Stimulated activated memory B cell treated with anti-CD40 and anti-IgM and Interleukin-4, amounts not matched to agents 10 μg/mL and 1 μg/mL and 100 μg/mL, for 72 hours (primary cell): ENCODE results near the gene DSN1.
A peak's percentile ranks its signal among the peaks of the same experiment; 100 is the strongest.

Experiments used
- ATAC-seq: fragments of 150-1000 bp; cut with Tn5 transposase; 2 replicates; pipeline ENCODE4 v1.10.0; 2021
- H3K27ac Mint-ChIP-seq: one replicate; pipeline ENCODE4 v1.8.0; 2022; ENCODE audit warnings: mild to moderate bottlenecking, mixed read lengths
- H3K27me3 Mint-ChIP-seq: one replicate; pipeline ENCODE4 v1.8.0; 2022; ENCODE audit warnings: mixed read lengths
- H3K36me3 Mint-ChIP-seq: one replicate; pipeline ENCODE4 v1.8.0; 2022; ENCODE audit warnings: mixed read lengths
- H3K4me1 Mint-ChIP-seq: one replicate; pipeline ENCODE4 v1.8.0; 2022; ENCODE audit warnings: mixed read lengths
- H3K4me3 Mint-ChIP-seq: one replicate; pipeline ENCODE4 v1.8.0; 2022; ENCODE audit warnings: mild to moderate bottlenecking, moderate library complexity, mixed read lengths
- H3K9me3 Mint-ChIP-seq: one replicate; pipeline ENCODE4 v1.8.0; 2022; ENCODE audit warnings: mixed read lengths

DSN1 gene

DNA sequence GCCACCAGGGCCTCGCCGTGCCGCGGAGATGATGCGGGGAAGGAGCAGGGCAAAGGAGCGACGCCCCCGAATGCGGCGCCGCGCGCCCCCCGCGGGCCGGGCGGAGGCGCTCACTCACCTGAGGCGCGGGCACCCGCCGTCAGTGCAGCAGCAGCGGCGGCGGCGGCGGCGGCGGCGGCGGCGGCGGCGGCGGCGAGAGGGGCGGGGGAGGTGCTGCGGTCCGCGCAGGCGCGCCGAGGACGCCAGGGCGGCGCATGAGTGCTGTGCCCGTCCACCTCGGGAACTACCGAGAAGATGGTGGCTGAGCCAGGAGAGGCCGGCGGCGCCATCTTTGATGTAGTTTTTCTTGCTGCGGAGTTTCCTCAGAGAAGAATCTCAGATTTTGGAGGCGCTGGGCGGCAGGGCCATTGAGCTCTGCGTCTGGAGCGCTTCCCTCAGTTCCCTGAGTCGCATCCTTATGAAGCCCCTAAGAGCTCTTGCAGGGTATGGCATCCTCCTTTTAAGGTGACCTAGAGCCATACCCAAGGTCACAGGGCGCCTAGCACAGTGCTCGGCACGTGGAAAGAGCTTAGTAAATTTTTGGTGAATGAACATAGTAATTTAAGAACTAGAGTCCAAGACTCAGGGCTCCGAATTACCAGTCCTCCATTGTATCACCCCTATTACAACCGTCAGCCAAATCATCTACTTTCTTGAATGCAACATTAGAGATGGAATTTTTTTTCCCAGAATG is 27.5 kb downstream of the DSN1 start, which contains the start of gene NDRG3:
TSS of gene NDRG3 (minus strand) at position 164 of the 733 bp plus-strand sequence. CDS start 24,355 bp downstream, outside the sequence.
- Mint-ChIP-seq H3K27me3 (no peaks in the 10 kb centered on the region), H3K4me1 (peaks cover 34% of the 10 kb centered on the region), H3K27ac (peak within 1 kb of the TSS; percentile 90), H3K4me3 (peak within 1 kb of the TSS; percentile 87), H3K36me3 (no peaks in the 10 kb centered on the region), H3K9me3 (no peaks in the 10 kb centered on the region)
- peak; percentile 99 for ATAC-seq

DNA sequence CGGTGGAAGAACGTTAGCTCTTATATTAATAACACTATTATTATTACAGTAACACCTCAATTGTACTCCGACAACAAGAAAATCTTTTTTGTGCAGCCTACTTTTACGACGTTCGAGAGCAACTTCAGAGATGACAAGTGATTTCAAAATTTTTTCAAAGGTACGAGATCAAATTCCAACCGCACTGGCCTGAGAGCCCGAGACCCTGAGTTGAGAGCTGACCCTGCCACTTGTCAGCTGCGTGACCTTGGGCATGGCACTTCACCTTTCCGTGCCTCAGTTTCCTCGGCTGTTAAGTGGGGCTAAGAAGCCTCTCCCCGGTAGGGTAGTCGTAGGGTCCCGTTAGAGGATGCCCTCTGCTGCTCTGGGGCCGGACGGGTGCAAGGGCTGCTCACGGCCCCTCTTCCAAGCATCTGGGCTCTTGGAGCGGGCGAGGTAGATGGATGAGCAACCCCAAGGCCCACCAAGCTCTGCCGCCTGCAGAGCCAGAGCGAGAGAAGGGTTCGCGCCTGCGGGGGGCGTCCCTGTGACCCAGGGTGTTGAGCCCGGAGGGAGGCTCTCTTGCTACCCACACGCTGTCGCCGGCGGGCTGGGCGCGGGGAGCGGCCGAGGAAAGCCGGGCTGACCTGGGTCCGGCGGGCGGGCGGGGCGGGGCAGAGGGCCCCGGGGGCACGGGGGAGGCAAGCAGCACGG is 28.2 kb downstream of the DSN1 start:
- Mint-ChIP-seq H3K27ac (peak overlapping the region; percentile 90), H3K27me3 (no peaks in the 10 kb centered on the region), H3K9me3 (no peaks in the 10 kb centered on the region), H3K4me3 (peak overlapping the region; percentile 87), H3K4me1 (peaks cover 34% of the 10 kb centered on the region), H3K36me3 (no peaks in the 10 kb centered on the region)
- ATAC-seq = peak; percentile 73

DNA sequence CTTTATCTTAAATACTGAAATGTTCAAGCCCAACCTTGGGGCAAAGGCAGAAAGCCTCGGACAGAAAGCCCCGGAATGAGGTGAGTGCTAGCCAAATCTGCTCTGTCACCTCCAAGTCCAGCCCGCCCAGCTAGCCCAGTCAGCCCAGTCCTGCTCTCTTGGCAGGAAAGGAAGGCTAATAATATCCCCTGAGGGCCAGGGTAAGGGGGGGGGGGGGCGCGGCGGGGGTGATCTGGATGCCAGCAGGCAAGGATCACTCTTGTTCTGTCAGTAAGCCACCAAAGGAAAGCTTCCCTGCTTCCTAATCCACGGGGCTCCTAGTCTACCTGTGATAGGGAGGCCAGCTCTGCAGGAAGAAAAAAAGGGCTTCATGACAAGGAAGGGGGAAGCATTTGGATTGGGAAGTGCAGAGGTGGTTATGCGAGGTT is 28.8 kb downstream of the DSN1 start:
- no peaks in the 10 kb centered on the region for H3K27me3 Mint-ChIP-seq
- H3K27ac Mint-ChIP-seq = peak overlapping the region; percentile 90
- H3K9me3 Mint-ChIP-seq = no peaks in the 10 kb centered on the region
- peaks cover 34% of the 10 kb centered on the region for H3K4me1 Mint-ChIP-seq
- ATAC-seq = no peak
- H3K36me3 Mint-ChIP-seq = no peaks in the 10 kb centered on the region
- H3K4me3 Mint-ChIP-seq = peak overlapping the region; percentile 87

DNA sequence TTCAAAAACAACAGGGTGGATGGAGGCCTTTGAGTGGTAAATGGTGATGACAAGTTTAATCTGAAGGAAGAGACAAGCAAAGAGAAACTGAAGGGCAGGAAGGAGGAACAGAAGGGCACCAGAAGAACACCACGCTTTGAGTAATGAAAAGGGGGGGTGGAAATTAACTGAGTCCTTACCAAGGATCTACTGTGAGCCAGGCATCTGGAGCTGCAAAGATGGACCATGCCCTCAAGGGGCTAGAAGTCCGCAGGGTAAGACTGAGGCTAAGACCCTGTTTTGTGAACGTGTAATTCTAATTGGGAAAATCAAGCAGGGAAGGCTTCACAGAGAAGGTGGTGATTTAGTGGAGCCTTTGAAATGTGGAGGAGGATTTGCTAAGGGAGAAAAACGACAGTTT is 29.3 kb downstream of the DSN1 start:
- peaks cover 34% of the 10 kb centered on the region for H3K4me1 Mint-ChIP-seq
- no peaks in the 10 kb centered on the region for H3K9me3 Mint-ChIP-seq
- no peaks in the 10 kb centered on the region for H3K27me3 Mint-ChIP-seq
- H3K4me3 Mint-ChIP-seq = peak overlapping the region; percentile 61
- ATAC-seq = no peak
- no peak overlapping the region for H3K27ac Mint-ChIP-seq
- no peaks in the 10 kb centered on the region for H3K36me3 Mint-ChIP-seq

DNA sequence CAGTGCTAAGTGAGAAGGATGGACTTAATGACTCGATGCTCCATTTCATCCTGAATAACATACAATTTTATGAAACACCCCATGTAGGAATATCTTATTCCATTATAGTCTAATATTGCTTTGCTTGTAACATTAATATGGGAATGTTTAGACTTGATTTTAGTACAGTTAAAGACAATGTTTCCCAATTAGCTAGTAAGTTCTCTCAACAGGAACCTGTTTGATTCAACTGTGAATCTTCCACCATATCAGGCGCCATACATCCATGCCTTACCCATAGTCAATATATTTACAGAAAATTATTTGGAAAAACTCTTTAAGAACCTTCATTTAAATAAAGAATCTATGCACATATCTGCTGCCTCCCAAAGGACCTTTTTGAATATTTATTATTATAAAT is 31.0 kb downstream of the DSN1 start:
- no peak for ATAC-seq
- Mint-ChIP-seq H3K9me3 (no peaks in the 10 kb centered on the region), H3K4me1 (peaks cover 34% of the 10 kb centered on the region), H3K36me3 (no peaks in the 10 kb centered on the region), H3K27me3 (no peaks in the 10 kb centered on the region), H3K4me3 (no peak overlapping the region), H3K27ac (peak overlapping the region; percentile 21)

DNA sequence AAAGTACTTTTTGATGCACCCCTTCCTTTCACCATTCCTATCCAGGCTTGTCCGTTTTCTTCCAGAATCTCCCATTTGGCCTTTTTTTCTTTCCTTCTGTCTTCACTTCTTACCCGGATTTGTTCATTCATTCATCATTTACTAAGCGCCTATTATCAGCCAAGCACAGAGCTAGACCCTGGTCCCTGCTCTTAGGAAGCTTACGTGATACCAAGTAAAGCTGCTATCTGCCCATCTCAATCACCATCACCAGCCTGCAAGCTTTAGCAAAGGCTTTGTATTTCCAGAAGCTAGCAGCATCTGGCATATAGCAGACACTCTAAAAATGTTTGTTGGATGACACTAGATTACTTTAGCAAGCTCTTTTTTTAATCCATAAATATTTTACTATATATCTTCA is 32.5 kb downstream of the DSN1 start:
- Mint-ChIP-seq H3K36me3 (no peaks in the 10 kb centered on the region), H3K4me3 (no peak overlapping the region), H3K27me3 (no peaks in the 10 kb centered on the region), H3K4me1 (peaks cover 26% of the 10 kb centered on the region), H3K9me3 (no peaks in the 10 kb centered on the region), H3K27ac (no peak overlapping the region)
- ATAC-seq = no peak

DNA sequence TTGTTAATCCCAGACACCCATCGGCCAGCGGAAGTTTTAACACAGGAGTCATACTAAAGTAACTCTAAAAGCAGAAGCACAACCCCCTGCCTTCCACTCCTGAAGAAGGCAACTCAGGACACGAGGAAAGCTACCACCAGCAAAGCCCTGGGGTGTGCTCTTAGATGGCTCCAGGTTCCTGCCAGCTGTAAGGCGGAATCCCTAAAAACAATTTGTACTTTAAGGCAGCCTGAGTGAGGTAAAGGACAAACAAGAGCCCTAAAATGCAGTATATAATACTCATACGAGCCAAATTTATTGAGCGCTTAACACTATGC is 36.4 kb downstream of the DSN1 start:
- Mint-ChIP-seq H3K4me1 (peaks cover 24% of the 10 kb centered on the region), H3K9me3 (no peaks in the 10 kb centered on the region)

DNA sequence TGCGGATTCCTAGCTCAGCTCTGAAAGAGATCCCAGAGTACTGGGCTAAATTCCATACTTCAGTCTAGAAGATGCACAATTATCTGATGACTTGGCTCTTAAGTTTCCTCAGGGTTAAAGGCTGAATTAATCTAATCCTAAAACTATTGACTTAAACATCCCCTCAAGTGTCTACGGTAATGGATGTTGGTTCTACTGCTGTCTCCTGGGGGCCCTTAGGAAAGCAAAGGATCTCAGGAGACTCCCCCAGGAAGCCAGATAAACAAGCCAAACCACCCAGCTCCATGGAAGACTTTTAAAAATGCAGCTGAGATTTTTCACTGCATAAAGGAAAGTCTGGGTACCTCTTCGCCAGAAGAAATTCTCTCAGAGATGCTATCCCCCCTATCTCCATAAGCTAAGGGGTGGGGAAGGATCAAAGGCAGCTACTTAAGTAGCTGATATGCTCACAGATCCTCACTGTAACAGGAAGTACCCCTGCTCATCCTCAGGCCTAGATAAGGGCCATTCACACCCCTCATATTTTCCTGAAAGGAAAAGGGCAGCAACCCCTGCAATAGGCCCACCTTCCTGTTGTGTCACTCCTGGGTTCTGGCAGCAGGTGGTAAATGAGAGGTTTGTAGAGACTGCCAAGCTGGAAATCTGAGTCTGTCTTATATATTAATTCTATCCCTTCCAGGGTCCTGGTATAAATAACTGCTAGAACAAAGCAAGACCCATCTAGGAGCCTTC is 36.9 kb downstream of the DSN1 start:
- ATAC-seq = no peak
- Mint-ChIP-seq H3K27ac (no peak overlapping the region), H3K4me3 (no peak overlapping the region), H3K9me3 (no peaks in the 10 kb centered on the region), H3K27me3 (no peaks in the 10 kb centered on the region), H3K36me3 (no peaks in the 10 kb centered on the region), H3K4me1 (peaks cover 19% of the 10 kb centered on the region)

More for the DNA sequence above, 36.4 kb downstream of the DSN1 start:
- Mint-ChIP-seq H3K36me3 (no peaks in the 10 kb centered on the region), H3K27ac (no peak overlapping the region), H3K27me3 (no peaks in the 10 kb centered on the region), H3K4me3 (no peak overlapping the region)
- no peak for ATAC-seq

DNA sequence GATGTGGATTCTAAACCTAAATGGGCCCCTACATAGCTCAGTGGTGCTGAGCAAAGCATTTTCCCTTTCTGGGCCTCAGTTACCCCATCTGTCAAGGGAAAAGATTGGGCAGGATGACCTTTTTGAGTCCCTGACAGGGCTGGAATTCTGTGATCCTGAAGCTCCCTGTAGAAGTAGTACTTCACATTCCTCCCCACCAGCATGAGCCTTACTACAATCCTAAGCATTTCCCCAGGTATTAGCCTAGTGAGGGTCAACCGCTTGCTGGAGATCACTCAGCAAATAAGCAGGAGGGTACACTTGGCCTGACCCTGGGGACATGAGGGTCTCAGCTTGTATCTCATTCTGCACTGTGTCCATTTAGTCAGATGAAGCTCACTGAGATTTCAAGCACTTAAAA is 41.1 kb downstream of the DSN1 start:
- Mint-ChIP-seq H3K4me1 (peaks cover 23% of the 10 kb centered on the region), H3K9me3 (no peaks in the 10 kb centered on the region), H3K36me3 (peaks cover 4% of the 10 kb centered on the region), H3K27ac (no peak overlapping the region), H3K4me3 (no peak overlapping the region), H3K27me3 (no peaks in the 10 kb centered on the region)
- no peak for ATAC-seq

DNA sequence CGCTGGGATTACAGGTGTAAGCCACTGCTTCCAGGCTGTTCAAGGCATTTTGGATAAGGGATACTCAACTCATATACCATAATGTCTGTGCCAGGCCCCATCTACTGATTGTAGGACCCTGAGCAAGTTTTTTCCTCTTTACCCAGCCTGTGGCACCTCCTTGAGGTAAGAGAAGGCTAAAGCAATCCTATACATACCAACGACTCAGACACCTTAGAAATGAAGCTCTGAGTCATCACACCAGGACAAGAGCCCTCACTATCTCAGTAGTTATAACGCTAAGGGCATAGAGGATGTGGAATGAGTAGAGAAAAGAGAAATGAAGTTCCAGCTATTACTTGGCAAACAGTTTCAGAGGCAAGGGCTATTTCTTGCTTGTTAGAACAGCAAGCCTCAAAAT is 44.6 kb downstream of the DSN1 start:
- Mint-ChIP-seq H3K4me1 (peaks cover 13% of the 10 kb centered on the region), H3K9me3 (no peaks in the 10 kb centered on the region), H3K27ac (no peak overlapping the region), H3K4me3 (no peak overlapping the region), H3K27me3 (no peaks in the 10 kb centered on the region), H3K36me3 (peaks cover 4% of the 10 kb centered on the region)
- peak; percentile 53 for ATAC-seq

DNA sequence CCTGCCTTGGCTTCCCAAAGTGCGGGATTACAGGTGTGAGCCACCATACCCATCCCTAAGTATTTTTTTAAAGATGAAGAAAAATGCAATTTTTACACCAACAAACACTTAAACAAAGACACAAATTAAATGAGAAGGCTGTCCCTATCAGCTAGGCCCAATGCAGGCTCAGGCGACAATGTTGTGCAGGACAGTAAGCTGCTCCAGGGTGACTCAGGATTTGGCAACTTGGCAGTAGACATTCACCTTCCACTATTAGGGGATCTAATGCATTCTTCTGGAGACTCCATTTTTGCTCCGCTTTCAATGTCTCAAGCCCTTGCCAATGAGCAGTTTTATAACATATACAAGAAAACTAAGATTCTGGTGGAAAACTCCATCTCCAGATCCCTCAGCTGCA is 47.4 kb downstream of the DSN1 start:
- Mint-ChIP-seq H3K4me3 (no peak overlapping the region), H3K36me3 (peaks cover 4% of the 10 kb centered on the region), H3K27me3 (no peaks in the 10 kb centered on the region), H3K9me3 (no peaks in the 10 kb centered on the region), H3K27ac (no peak overlapping the region), H3K4me1 (peaks cover 5% of the 10 kb centered on the region)
- no peak for ATAC-seq

DNA sequence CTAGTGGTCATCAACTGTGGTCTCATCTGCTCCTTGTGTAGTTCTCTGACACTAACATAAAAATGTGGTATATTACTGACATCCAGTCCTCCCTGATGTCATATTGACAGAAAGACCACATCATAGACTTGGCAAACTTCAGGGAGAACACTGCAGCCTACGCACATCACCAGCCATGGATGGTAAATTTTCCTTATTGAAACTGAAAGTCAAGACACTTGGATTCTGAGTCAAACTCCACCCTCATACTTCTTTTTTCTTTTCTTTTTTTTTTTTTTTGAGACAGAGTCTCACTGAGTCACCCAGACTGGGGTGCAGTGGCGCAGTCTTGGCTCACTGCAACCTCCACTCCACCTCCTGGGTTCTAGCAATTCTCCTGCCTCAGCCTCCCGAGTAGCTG is 53.1 kb downstream of the DSN1 start:
- H3K27ac Mint-ChIP-seq = no peak overlapping the region
- no peak for ATAC-seq
- H3K4me3 Mint-ChIP-seq = no peak overlapping the region
- peaks cover 16% of the 10 kb centered on the region for H3K36me3 Mint-ChIP-seq
- H3K27me3 Mint-ChIP-seq = no peaks in the 10 kb centered on the region
- no peaks in the 10 kb centered on the region for H3K4me1 Mint-ChIP-seq
- H3K9me3 Mint-ChIP-seq = no peaks in the 10 kb centered on the region

DNA sequence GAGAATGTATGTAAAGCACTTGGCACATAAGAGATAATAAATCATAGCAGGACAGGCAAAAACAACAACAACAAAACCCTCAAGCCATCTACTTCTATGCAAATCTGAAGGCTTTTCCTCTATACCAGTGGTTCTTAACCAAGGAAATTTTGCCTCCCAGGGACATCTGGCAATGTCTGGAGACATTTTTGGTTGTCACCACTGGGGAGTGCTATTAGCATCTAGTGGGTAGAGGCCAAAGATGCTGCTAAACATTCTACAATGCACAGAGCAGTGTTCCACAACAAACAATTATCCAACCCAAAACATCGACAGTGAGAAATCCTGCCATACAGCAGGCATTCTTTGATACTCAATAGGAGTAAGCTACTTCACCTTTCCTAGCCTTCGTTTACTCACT is 55.9 kb downstream of the DSN1 start:
- H3K4me3 Mint-ChIP-seq = no peak overlapping the region
- ATAC-seq = no peak
- no peaks in the 10 kb centered on the region for H3K27me3 Mint-ChIP-seq
- peaks cover 16% of the 10 kb centered on the region for H3K36me3 Mint-ChIP-seq
- H3K4me1 Mint-ChIP-seq = no peaks in the 10 kb centered on the region
- H3K9me3 Mint-ChIP-seq = no peaks in the 10 kb centered on the region
- H3K27ac Mint-ChIP-seq = no peak overlapping the region

DNA sequence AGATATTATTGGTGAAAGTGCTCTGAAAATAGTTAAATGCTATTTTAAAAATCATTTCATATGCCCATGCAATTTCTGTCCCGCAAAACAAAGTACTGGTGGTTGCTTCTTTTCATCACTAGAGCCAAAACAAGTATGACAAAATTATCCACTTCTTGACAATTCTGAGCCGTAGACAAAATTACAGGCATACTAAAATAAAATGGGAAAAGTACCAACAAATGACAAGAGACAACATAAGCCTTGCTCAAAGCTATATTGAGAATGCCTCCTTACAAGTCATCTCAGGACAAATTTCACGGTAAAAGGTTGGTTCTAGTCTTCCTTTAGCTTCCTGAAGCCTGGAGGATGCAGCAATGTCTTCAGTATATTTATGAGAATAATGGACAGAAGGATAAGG is 56.5 kb downstream of the DSN1 start:
- H3K27ac Mint-ChIP-seq = no peak overlapping the region
- peaks cover 16% of the 10 kb centered on the region for H3K36me3 Mint-ChIP-seq
- no peak overlapping the region for H3K4me3 Mint-ChIP-seq
- H3K27me3 Mint-ChIP-seq = no peaks in the 10 kb centered on the region
- H3K9me3 Mint-ChIP-seq = no peaks in the 10 kb centered on the region
- no peak for ATAC-seq
- H3K4me1 Mint-ChIP-seq = no peaks in the 10 kb centered on the region

DNA sequence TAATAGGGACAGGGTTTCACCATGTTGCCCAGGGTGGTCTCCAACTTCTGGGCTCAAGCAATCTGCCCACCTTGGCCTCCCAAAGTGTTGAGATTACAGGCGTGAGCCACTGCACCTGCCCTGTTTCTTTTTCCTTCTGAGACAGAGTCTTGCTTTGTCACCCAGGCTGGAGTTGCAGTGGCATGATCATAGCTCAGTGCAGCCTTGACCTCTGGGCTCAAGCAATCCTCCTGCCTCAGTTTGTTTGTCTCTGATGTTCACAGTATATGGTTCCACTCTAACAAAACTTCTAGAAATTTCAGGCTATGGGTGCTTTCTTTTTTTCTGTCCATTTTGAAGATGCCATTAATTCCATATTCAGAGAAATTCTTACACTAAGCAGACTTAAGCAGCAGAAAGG is 60.8 kb downstream of the DSN1 start:
- Mint-ChIP-seq H3K4me1 (no peaks in the 10 kb centered on the region), H3K4me3 (no peak overlapping the region), H3K36me3 (no peaks in the 10 kb centered on the region), H3K27ac (no peak overlapping the region), H3K9me3 (no peaks in the 10 kb centered on the region), H3K27me3 (no peaks in the 10 kb centered on the region)
- no peak for ATAC-seq

DNA sequence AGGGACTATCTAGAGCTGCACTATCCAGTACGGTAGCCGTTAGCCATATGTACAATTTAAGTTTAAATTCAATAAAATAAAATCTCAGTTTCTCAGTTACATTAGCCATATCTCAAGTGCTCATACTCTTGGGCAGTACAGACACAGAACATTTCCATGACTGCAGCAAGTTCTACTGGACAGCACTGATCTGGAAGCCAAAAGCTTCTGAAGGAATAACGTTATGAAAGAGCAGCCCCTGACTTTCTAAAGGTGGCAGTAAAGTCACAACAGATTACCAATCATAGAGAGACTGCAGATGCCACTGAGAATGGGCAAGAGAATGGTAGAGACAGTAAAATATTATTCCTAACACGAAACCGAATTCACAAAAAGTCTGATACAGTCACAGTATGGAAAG is 64.4 kb downstream of the DSN1 start:
- Mint-ChIP-seq H3K4me1 (peaks cover 6% of the 10 kb centered on the region), H3K36me3 (peaks cover 6% of the 10 kb centered on the region), H3K27me3 (no peaks in the 10 kb centered on the region), H3K9me3 (no peaks in the 10 kb centered on the region), H3K4me3 (no peak overlapping the region), H3K27ac (no peak overlapping the region)
- ATAC-seq = no peak
